ENCODE results near the gene SPAG9.

Gene SPAG9

DNA sequence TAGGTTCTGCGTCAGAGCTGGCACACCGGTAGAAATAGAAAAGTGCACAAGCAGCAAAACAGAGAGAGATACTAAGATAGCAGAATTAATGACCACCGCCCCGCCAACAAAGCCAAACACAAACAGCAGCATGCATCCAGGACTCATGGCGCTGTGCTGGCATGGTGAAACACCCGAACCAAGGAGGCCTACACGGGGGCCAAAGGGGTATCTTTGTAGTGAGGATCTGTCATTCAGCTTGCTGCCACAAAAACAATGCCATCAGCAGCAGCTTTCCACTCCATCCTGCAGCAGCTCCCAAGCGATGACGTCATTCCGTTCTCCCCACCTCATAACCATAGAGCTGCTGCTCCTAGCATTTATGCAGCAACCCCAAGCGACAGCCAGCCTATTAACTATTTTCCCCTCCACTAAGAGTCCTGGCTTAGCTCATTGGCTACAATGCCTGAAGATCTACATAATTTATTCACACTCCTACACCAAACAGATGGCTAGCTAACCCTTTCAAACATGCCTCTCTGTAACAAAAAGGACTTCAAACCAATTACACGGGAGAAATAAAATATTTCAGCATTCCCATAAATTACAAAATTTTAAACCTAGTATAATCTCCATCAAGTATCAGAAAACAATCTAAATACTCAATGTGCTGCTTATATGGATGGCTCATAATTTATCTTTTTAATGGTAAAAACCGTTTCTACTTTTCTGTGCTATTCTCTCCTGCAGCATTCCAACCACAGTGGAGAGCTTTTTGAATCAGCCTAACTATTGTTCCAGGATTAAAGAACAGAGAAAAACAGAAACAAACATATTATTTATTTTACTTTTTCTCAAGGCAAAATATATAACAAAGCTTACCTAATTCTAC is 73.9 kb downstream of the SPAG9 start:
- TF ChIP-seq ZFX (IDR thresholded peaks at IDR 0.05; ENCODE audit: borderline replicate concordance), result no peak
- TF ChIP-seq, protein P1, sequence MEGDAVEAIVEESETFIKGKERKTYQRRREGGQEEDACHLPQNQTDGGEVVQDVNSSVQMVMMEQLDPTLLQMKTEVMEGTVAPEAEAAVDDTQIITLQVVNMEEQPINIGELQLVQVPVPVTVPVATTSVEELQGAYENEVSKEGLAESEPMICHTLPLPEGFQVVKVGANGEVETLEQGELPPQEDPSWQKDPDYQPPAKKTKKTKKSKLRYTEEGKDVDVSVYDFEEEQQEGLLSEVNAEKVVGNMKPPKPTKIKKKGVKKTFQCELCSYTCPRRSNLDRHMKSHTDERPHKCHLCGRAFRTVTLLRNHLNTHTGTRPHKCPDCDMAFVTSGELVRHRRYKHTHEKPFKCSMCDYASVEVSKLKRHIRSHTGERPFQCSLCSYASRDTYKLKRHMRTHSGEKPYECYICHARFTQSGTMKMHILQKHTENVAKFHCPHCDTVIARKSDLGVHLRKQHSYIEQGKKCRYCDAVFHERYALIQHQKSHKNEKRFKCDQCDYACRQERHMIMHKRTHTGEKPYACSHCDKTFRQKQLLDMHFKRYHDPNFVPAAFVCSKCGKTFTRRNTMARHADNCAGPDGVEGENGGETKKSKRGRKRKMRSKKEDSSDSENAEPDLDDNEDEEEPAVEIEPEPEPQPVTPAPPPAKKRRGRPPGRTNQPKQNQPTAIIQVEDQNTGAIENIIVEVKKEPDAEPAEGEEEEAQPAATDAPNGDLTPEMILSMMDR (IDR thresholded peaks at IDR 0.05), result no peak
- no peak overlapping the region for H3K27ac ChIP-seq

DNA sequence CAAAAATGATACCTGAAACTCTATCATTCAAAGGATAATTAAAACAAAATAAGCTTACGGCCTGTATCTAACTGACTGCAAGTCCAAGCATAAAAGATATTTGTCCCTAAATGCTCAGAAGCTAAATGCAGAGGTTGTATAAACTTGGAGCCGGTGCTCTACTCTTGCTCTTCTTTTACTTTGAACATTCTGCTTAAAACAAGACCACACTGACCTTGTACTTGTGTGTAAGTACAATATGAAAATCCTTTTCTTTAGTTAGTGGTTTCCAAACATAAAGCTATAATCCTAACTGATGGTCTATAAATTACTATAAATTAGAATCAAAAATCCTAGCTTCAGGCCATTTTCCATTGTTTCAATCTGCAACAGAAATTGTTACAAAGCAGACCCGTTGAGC is 74.6 kb downstream of the SPAG9 start:
- no peak overlapping the region for H3K27ac ChIP-seq
- TF ChIP-seq ZFX (IDR thresholded peaks at IDR 0.05; ENCODE audit: borderline replicate concordance), result no peak

DNA sequence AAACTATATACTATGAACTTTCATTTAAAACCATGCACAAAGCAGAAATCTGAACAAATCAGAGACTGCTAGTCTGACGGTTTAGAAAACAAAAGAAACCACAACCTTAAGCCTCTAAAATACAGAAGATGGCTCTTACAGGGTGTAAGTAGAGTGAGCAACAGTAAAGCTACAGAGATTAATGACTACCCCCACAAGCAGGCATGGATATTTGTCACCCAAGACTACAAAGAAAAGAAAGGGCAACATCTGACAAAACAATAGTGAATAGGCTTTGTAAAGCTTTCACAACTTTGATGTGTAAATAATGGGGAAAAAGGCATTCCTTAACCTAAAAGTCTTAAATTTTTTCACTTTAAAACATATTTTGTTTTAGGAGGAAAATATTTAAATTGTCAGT is 75.0 kb downstream of the SPAG9 start:
- TF ChIP-seq ZFX (IDR thresholded peaks at IDR 0.05; ENCODE audit: borderline replicate concordance), result no peak
- TF ChIP-seq, protein P1 (IDR thresholded peaks at IDR 0.05), result no peak

DNA sequence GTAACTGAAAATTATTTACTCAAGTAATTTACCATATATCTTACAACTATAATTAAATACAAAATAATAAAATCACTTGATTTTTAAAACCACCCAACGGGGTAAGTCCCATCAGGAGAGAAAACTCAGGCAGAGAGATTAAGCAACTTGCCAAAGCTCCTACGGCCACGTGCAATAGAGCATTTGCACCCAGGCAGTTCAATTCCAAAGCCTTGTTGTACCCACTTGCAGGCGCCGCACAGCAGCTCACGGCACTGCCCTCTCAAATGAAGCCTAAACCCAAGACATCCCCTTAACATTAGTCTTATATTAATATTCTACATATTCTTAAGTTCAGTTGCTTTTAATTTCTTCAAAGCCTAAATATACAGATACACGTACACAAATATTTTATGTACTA is 75.7 kb downstream of the SPAG9 start:
- no peak for TF ChIP-seq ZFX (IDR thresholded peaks at IDR 0.05; ENCODE audit: borderline replicate concordance)
- TF ChIP-seq, protein P1 (IDR thresholded peaks at IDR 0.05), result no peak
- H3K27ac ChIP-seq, result no peak overlapping the region

More for the DNA sequence above, 75.0 kb downstream of the SPAG9 start:
- H3K27ac ChIP-seq, result no peak overlapping the region

DNA sequence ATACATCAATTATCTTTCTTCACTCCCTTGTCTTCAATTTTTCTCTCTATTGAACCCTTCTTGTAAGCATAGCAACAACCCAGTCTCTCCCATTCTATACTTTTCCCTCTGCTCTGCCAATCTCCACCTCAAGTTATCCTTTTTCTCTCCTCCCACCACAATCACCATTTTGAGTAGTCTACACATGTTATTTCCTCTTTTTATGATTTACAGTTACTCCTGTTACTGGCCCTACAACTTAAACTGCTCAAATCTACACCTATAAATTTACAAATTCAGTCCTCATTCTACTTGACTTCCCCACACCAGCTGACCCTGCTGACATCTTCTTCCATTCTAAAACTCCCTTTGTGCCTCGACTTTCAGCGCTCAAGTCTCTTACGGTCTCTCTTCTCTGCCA is 84.6 kb downstream of the SPAG9 start:
- no peak overlapping the region for H3K27ac ChIP-seq
- TF ChIP-seq, protein P1 (IDR thresholded peaks at IDR 0.05), result no peak
- TF ChIP-seq ZFX (IDR thresholded peaks at IDR 0.05; ENCODE audit: borderline replicate concordance), result no peak

DNA sequence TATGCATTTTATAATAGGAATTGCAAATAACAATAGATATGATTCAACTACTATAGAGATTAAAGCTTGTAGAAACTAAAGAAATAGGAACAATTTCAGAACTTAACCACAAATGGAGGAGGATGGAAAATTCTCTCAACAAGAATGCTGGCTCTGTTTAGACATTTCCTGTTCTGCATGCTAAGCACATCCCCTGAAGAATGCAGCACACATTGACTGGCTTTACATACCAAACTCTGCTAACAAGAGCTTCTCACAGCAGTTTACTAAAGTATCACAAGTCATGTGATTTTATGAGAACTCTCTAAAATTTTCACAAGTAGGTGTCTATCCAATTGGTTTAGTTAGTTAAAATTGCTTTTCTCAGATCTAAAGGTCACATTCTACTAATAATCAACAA is 85.2 kb downstream of the SPAG9 start:
- no peak overlapping the region for H3K27ac ChIP-seq
- TF ChIP-seq ZFX (IDR thresholded peaks at IDR 0.05; ENCODE audit: borderline replicate concordance), result no peak
- TF ChIP-seq, protein P1 (IDR thresholded peaks at IDR 0.05), result no peak

DNA sequence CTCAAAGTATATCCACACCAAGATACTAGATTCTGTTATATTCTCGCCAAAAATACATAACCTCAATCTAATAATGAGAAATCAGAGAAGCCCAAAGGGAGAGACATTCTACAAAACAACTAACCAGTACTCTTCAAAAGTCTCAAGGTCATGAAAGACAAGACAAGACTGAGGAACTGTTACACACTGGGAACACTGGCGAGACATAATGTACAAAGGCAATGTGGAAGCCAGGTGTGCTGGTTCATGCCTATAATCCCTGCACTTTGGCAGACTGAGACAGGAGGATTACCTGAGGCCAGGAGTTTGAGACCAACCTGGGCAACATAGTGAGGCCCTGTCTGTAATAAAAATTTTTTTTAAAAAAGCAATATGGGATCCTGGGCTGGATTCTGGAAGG is 85.9 kb downstream of the SPAG9 start:
- H3K27ac ChIP-seq, result no peak overlapping the region
- TF ChIP-seq, protein P1 (IDR thresholded peaks at IDR 0.05), result no peak
- no peak for TF ChIP-seq ZFX (IDR thresholded peaks at IDR 0.05; ENCODE audit: borderline replicate concordance)
